ENCODE data around the gene PANK2.

- TF ChIP-seq, protein P1, sequence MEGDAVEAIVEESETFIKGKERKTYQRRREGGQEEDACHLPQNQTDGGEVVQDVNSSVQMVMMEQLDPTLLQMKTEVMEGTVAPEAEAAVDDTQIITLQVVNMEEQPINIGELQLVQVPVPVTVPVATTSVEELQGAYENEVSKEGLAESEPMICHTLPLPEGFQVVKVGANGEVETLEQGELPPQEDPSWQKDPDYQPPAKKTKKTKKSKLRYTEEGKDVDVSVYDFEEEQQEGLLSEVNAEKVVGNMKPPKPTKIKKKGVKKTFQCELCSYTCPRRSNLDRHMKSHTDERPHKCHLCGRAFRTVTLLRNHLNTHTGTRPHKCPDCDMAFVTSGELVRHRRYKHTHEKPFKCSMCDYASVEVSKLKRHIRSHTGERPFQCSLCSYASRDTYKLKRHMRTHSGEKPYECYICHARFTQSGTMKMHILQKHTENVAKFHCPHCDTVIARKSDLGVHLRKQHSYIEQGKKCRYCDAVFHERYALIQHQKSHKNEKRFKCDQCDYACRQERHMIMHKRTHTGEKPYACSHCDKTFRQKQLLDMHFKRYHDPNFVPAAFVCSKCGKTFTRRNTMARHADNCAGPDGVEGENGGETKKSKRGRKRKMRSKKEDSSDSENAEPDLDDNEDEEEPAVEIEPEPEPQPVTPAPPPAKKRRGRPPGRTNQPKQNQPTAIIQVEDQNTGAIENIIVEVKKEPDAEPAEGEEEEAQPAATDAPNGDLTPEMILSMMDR (optimal IDR thresholded peaks at IDR 0.05 in 1 of 3, IDR thresholded peaks at IDR 0.05 in 1 of 3, conservative IDR thresholded peaks at IDR 0.05 in 1 of 3; ENCODE audit: extremely low read depth in 1 of 3, insufficient read depth in 2 of 3, low read length in 3 of 3) = no peak
- no peak for TF ChIP-seq EZH2 (IDR thresholded peaks at IDR 0.05; ENCODE audit: low read length)
These were observed 87.3 kb downstream of the PANK2 start for GRCh38 chr20:3976511-3976910.

All from keratinocyte (primary cell).